Measurements from ENCODE around the gene EPN1. TPM values are rescaled to one million over a fixed set of nuclear protein-coding genes. Genes with fewer than 3 reads are reported as not detected.

The EPN1 gene
- total RNA-seq, 2 donors from 2014 or later: 148 to 149 TPM

GRCh38 chr19:55697698-55698097 is 22.7 kb downstream of the EPN1 start:
- TF ChIP-seq, protein P1, sequence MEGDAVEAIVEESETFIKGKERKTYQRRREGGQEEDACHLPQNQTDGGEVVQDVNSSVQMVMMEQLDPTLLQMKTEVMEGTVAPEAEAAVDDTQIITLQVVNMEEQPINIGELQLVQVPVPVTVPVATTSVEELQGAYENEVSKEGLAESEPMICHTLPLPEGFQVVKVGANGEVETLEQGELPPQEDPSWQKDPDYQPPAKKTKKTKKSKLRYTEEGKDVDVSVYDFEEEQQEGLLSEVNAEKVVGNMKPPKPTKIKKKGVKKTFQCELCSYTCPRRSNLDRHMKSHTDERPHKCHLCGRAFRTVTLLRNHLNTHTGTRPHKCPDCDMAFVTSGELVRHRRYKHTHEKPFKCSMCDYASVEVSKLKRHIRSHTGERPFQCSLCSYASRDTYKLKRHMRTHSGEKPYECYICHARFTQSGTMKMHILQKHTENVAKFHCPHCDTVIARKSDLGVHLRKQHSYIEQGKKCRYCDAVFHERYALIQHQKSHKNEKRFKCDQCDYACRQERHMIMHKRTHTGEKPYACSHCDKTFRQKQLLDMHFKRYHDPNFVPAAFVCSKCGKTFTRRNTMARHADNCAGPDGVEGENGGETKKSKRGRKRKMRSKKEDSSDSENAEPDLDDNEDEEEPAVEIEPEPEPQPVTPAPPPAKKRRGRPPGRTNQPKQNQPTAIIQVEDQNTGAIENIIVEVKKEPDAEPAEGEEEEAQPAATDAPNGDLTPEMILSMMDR (conservative IDR thresholded peaks at IDR 0.05): no peak
- Histone ChIP-seq H3K9me3 (ENCODE audit: control insufficient read depth, low read length) (peaks cover 4% of the 10 kb centered on the region), H3K36me3 (ENCODE audit: control insufficient read depth, insufficient read depth, low read length) (peaks cover 56% of the 10 kb centered on the region), H3K27ac (ENCODE audit: low read depth, low read length) (no peak overlapping the region), H3K4me1 (ENCODE audit: control insufficient read depth, insufficient read depth, low read length) (no peaks in the 10 kb centered on the region), H3K27me3 (ENCODE audit: control insufficient read depth, insufficient read depth, low read length, poor library complexity, severe bottlenecking) (no peaks in the 10 kb centered on the region), H3K4me3 (ENCODE audit: low read length) (no peak overlapping the region), H3K9ac (ENCODE audit: extremely low read depth, low read length, poor library complexity, severe bottlenecking) (no peak overlapping the region)
- Mint-ChIP-seq H3K36me3 (ENCODE audit: low read depth) (peaks cover 59% of the 10 kb centered on the region), H3K9me3 (peaks cover 9% of the 10 kb centered on the region), H3K4me1 (no peaks in the 10 kb centered on the region), H3K27ac (no peak overlapping the region), H3K27me3 (ENCODE audit: insufficient read depth) (no peaks in the 10 kb centered on the region), H3K4me3 (no peak overlapping the region)
- WGBS, 2 experiments (ENCODE audit: insufficient coverage in 1 of 2, insufficient read length in 1 of 2): 93 to 94% methylated on average over 8 of the region's 8 CpGs
- DNase-seq: peak; percentile 35

DNA sequence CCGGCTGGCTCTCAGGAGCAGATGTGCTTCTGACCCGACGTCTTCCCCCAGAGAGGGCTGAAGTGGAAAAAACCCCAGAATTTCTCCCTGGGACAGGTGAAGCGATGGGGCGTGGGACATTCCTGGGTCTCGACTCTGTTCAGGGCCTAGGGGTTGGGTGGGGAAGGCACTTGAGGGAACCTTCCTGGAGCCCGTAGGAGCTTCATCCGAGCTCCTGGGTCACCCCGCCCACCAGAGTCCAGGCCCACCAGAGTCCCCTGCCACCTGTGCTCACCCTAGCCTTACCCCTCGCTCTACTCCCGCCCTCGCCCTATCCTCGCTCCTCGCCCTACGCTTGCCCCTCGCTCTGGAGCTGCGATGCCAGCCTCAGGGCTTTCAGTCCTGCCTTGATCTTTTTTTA is 23.2 kb downstream of the EPN1 start:
- TF ChIP-seq, protein P1 (conservative IDR thresholded peaks at IDR 0.05): no peak
- no peaks in the 10 kb centered on the region for H3K27me3 ChIP-seq (ENCODE audit: control insufficient read depth, insufficient read depth, low read length, poor library complexity, severe bottlenecking)
- peaks cover 10% of the 10 kb centered on the region for H3K9me3 ChIP-seq (ENCODE audit: control insufficient read depth, low read length)
- peaks cover 15% of the 10 kb centered on the region for H3K9me3 Mint-ChIP-seq
- H3K4me1 Mint-ChIP-seq: no peaks in the 10 kb centered on the region
- H3K27me3 Mint-ChIP-seq (ENCODE audit: insufficient read depth): no peaks in the 10 kb centered on the region
- no peak overlapping the region for H3K4me3 ChIP-seq (ENCODE audit: low read length)
- H3K27ac ChIP-seq (ENCODE audit: low read depth, low read length): no peak overlapping the region
- no peaks in the 10 kb centered on the region for H3K4me1 ChIP-seq (ENCODE audit: control insufficient read depth, insufficient read depth, low read length)
- no peak overlapping the region for H3K27ac Mint-ChIP-seq
- peak; percentile 35 for DNase-seq
- peaks cover 60% of the 10 kb centered on the region for H3K36me3 Mint-ChIP-seq (ENCODE audit: low read depth)
- no peak overlapping the region for H3K4me3 Mint-ChIP-seq
- 95 to 96% methylated on average over 12 to 17 of the region's 17 CpGs for WGBS, 2 experiments (ENCODE audit: insufficient coverage in 1 of 2, insufficient read length in 1 of 2)
- H3K9ac ChIP-seq (ENCODE audit: extremely low read depth, low read length, poor library complexity, severe bottlenecking): no peak overlapping the region
- H3K36me3 ChIP-seq (ENCODE audit: control insufficient read depth, insufficient read depth, low read length): peaks cover 56% of the 10 kb centered on the region

DNA sequence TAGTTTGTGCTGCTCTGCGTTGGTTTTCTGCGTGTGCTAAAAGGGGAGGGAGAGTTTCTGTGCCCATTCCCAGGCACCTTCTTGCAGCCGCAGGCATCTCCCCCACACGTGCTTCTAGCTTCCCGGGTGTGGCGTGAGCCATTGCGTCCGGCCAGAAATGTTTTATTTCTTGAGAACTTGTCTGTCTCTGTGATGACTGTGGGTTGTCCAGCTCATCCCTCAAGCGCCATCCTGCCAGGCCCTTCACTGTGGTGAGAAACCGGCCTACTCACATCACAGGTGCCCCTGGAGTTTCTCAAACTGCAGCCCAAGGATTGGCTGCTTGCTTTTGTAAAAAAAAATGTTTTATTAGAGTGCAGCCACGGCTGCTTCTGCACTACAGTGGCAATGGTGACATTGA is 24.2 kb downstream of the EPN1 start:
- Mint-ChIP-seq H3K36me3 (ENCODE audit: low read depth) (peaks cover 61% of the 10 kb centered on the region), H3K27ac (no peak overlapping the region), H3K4me3 (no peak overlapping the region), H3K27me3 (ENCODE audit: insufficient read depth) (no peaks in the 10 kb centered on the region), H3K4me1 (no peaks in the 10 kb centered on the region), H3K9me3 (peaks cover 25% of the 10 kb centered on the region)
- no peak overlapping the region for H3K27ac ChIP-seq (ENCODE audit: low read depth, low read length)
- H3K27me3 ChIP-seq (ENCODE audit: control insufficient read depth, insufficient read depth, low read length, poor library complexity, severe bottlenecking): no peaks in the 10 kb centered on the region
- H3K36me3 ChIP-seq (ENCODE audit: control insufficient read depth, insufficient read depth, low read length): peaks cover 55% of the 10 kb centered on the region
- TF ChIP-seq, protein P1 (conservative IDR thresholded peaks at IDR 0.05): no peak
- H3K4me1 ChIP-seq (ENCODE audit: control insufficient read depth, insufficient read depth, low read length): no peaks in the 10 kb centered on the region
- H3K9me3 ChIP-seq (ENCODE audit: control insufficient read depth, low read length): peaks cover 19% of the 10 kb centered on the region
- DNase-seq: peak; percentile 24
- 95 to 98% methylated on average over 7 to 11 of the region's 11 CpGs for WGBS, 2 experiments (ENCODE audit: insufficient coverage in 1 of 2, insufficient read length in 1 of 2)
- no peak overlapping the region for H3K9ac ChIP-seq (ENCODE audit: extremely low read depth, low read length, poor library complexity, severe bottlenecking)
- no peak overlapping the region for H3K4me3 ChIP-seq (ENCODE audit: low read length)
